Measurements from ENCODE around the gene B3GALT5.

GRCh38 chr21:39674801-39675200, 62.1 kb downstream of the B3GALT5 start:
- no peak for TF ChIP-seq POLR2A (IDR thresholded peaks at IDR 0.05)
- no peak for TF ChIP-seq CTCF (IDR thresholded peaks at IDR 0.05)
- no peak for TF ChIP-seq POLR2AphosphoS5 (IDR thresholded peaks at IDR 0.05)
- TF ChIP-seq EP300 (IDR thresholded peaks at IDR 0.05) = no peak
